HG03060 (cell line): ENCODE data around the gene USP40.

ENCODE experiments used
- ATAC-seq: cut with Tn5 transposase; IDR thresholded peaks from one replicate; pipeline ENCODE4 v1.9.1; 2021; ENCODE audit warnings: low read depth, moderate number of reproducible peaks; ENCODE audit not compliant: unreplicated experiment

The USP40 gene

GRCh38 chr2:233449081-233449901 is 117.3 kb downstream of the USP40 start:
- no peak for ATAC-seq

GRCh38 chr2:233448575-233448974 is 118.0 kb downstream of the USP40 start:
- ATAC-seq: no peak

- no peak for ATAC-seq
Measured at GRCh38 chr2:233448220-233448559, 118.4 kb downstream of the USP40 start.

GRCh38 chr2:233447506-233448219 is 118.9 kb downstream of the USP40 start:
- no peak for ATAC-seq

GRCh38 chr2:233446606-233447305 is 119.8 kb downstream of the USP40 start:
- ATAC-seq: no peak

- ATAC-seq: no peak
Measured at GRCh38 chr2:233446121-233446520, 120.5 kb downstream of the USP40 start.

GRCh38 chr2:233445152-233445830 is 121.3 kb downstream of the USP40 start:
- ATAC-seq: no peak

GRCh38 chr2:233444501-233444900 is 122.1 kb downstream of the USP40 start:
- ATAC-seq: no peak

- no peak for ATAC-seq
Measured at GRCh38 chr2:233443511-233444183, 122.9 kb downstream of the USP40 start.

- no peak for ATAC-seq
Measured at GRCh38 chr2:233442028-233442310, 124.6 kb downstream of the USP40 start.

GRCh38 chr2:233441161-233442027 is 125.2 kb downstream of the USP40 start:
- ATAC-seq: no peak

GRCh38 chr2:233440714-233441113 is 125.9 kb downstream of the USP40 start:
- ATAC-seq: no peak

- no peak for ATAC-seq
Measured at GRCh38 chr2:233440314-233440713, 126.3 kb downstream of the USP40 start.

- no peak for ATAC-seq
Measured at GRCh38 chr2:233439191-233439590, 127.4 kb downstream of the USP40 start.

GRCh38 chr2:233438573-233439147 is 127.9 kb downstream of the USP40 start:
- no peak for ATAC-seq

GRCh38 chr2:233437439-233437955 is 129.1 kb downstream of the USP40 start:
- ATAC-seq: no peak

GRCh38 chr2:233436691-233437438 is 129.7 kb downstream of the USP40 start:
- no peak for ATAC-seq

- no peak for ATAC-seq
Measured at GRCh38 chr2:233436191-233436581, 130.4 kb downstream of the USP40 start.
